T1000 (cell line): Measurements from ENCODE around the gene CDK14.

Experiments
- DNase-seq: peaks from one replicate; lab custom pipeline; 2025; ENCODE audit warnings: mixed read lengths; lab: John Stamatoyannopoulos, UW

CDK14 gene

DNA sequence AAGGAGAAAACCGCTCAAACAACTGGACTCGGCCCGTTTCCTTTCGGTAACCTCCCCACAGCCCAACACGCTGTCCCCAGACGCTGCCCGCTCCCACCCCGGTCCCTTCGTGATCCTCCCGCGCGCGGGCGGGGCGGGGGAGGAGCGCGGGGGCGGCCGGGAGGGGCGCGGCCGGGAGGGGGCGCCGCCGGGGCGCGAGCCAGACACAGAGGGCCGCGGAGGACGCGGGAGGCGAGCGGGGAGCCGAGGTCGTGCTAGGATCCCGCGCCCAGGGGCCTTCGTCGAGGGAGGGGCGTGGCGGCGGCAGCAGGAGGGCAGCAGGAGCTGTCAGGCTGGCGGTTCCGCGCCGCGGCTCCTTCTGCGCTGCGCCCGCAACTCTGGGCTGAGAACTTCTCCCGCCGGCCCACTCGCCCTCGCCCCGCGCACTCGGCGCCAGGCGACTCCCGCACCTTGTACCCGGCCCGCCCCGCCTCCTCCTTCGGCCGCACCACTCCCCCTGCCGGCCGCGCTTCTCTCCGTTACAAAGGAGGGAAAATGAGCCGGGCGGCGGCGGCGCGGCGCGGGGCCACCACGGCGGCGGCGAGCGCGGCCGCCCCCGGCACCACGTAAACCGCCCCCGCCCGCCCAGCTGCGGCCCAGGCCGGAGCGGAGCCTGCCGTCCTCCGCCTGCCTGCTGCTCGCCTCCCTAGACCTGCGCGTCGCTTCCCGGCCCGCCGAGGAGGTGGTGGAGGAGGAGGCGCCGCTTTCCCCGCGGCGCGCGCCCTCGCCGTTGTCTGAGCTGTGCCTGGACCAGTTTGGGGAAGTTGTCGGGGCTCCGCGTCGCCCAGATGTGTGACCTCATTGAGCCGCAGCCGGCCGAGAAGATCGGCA is at the start of gene CDK14:
CDK14 (plus strand) TSS at position 521 of the 870 bp plus-strand sequence; CDS start at position 828, 307 bp downstream.
- DNase-seq: peak; percentile 32

DNA sequence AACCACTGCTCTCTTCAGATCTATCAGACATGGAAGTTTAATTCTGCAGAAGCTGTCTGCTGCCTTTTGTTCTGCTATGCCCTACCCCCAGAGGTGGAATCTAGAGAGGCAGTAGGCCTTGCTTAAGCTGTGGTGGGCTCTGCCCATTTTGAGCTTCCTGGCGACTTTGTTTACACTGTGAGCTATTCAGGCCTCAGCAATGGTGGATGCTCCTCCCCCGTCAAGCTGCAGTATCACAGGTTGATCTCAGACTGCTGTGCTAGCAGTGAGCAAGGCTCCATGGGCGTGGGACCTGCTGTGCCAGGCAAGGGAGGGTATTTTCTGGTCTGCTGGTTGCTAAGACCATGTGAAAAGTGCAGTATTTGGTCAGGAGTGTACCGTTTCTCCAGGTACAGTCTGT is 45.1 kb upstream of the CDK14 start:
- no peak for DNase-seq

DNA sequence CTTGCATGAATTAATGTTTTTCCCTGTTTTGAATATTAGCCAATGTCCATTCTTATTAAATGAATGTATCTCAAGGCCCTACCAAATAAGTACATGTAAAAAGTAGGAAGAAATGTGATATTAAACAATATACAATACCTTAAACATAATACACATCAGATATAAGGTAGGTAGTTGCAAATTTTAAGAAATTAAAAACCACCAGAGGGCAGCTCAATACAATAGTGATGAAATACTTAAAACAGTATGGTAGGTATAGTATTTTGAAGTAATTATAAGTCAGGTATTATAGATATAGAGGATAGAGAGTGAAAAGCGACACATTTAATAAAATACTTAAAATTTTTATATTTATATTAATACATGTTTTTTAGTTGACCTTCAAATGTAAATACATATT is 43.6 kb upstream of the CDK14 start:
- DNase-seq: no peak

DNA sequence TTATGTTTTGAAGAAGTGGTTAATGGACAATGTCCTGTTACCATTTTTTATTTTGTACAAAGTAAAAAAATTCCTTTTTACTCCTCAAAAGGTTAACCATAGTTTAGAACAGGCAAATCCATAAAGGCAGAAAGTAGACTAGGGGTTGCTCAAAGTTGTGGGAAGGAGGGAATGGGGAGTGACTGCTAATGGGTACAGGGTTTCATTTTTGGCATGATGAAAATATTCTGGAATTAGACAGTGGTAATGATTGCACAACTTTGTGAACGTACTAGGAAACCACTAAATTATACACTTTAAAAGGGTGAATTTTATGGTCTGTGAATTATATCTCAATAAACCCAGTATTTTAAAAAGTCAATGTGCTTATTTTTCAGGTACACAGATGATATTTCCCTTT is 35.4 kb upstream of the CDK14 start:
- no peak for DNase-seq

DNA sequence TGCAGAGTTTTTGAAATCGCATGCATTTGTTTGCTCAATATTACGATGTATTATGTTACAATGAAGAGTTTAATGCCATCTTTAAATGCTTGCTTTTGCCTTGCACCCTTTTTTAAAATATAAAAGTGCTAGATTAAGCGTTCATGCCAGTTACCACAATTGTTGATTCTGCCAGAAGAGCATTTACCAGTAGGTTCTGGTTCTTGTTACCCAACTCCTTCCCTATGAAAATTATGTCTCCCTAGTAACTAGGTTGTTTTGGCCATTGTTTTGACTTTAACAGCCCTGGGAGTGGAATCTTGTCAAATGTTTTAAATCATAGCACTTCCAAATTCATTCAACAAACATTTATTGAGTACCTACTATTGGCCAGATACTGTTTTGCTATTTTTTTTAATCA is 32.8 kb upstream of the CDK14 start:
- no peak for DNase-seq

DNA sequence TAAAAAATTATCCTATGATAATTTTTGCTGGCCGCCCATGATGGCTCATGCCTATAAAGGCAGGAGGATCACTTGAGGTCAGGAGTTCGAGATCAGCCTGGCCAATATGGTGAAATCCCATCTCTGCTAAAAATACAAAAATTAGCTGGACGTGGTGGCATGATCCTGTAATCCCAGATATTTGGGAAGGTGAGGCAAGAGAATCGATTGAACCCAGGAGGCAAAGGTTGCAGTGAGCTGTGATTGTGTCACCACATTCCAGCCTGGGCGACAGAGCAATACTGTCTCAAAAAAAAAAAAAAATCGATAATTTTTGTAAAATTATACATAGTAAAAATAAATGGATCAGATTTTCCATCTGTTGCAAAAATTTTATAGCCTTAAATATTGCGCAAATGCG is 31.7 kb upstream of the CDK14 start:
- DNase-seq: no peak

DNA sequence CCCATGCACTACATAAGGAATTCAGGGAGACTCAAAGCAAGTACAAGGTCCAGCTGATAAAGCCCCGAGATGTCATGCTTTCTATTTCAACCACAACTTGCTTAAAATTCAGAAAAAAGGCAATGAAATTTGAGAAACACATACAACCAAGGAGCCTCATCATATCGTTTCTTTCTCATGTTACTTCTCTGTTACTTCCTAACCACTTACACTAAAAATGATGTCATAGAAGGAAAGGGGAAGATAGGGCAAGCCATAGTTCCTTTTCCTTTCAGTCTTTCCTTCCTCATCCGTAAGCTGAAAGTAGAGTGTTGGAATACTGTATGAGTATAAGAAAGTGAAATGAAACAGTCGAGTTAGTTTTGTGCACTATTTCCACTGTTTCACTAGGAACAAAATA is 27.9 kb upstream of the CDK14 start:
- no peak for DNase-seq

DNA sequence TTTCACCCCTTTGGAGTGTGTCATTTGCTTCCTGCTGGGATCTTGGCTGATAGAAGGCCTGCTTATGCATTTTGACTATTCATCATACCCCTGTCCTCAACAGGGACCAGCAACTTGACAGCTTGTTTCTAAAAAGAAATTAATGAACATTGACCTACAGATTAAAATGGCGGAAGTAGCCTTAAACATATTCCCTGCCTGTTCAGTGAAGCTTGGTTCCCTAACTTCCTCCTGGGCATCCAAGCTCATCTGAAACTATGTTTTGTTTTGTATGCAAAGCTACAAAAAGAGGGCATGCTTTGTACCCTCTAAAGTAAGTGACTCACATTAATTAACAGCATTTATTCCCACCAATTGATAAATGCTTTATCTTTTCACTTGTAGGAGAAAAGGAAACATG is 26.8 kb upstream of the CDK14 start:
- no peak for DNase-seq

DNA sequence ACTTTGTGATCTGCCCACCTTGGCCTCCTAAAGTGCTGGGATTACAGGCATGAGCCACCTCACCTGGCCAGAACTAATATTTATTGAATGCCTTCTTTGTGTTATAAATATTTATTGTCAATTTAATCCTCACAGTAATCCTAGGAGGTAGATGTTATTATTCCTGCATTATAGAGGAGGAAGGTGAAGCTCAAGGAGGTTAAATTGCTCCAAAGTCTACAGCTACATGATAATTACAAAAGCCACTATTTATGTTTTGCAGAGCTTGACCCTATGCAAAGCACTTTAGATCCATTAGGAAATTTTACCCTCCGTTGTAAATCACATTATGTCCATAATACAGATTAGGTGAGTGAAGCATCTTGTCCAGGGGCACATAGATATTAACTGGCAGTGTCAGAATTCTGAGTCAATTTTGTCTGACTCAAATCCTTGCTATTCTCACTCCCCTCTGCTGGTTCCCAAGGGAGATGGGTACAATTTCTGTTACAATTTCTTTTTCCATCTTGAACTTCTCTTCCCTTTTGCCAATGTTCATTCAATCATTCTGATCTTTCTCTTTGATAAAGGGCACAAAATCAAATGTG is 25.7 kb upstream of the CDK14 start:
- DNase-seq: no peak

DNA sequence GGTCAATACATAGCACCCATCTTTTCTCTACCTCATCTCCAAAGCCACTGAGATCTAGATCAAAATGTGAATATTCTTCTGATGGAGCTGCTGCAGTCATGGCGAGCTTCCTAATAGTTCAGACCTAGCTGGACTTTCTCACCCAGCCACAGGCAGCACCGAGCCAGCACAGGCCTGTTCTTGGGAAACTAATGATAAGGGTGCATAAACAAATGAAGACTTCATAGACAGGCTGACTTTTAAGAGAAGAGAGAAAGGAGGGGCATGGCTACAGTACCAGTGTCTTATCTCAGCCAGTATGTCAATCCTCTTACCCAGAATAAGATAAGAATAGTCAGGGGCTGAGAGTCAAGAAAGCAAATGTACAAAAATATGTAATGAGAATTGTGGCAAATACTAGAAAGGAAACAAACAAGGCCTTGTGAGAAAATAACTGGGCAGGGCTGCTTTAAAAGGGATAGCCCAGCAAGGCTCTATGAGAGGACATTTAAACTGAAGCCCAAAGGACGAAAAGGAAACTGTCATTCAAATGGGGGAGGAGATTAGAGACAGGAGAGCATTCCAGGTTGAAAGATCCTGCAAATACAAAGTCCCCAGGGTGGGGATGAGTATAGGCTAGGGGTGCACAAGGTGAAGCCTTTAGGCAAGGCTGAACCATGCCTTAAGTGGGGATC is 21.8 kb upstream of the CDK14 start:
- DNase-seq: no peak

DNA sequence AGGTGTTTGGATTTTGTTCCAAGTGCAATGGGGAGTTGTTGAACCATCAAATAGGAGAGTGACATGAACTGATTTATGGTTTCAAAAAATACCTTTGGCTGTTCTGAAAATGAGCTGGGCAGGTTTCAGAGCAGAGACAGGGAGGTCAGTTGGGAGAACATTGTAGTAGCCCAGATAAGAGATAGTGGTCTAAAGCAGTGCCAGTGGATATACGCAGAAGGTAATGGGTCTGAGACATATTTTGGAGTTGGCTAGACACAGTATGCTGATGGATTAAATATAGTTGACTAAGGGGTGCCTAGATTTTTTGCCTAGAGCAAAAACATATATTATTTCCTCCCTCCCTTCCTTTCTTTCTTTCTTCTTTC is 21.3 kb upstream of the CDK14 start:
- no peak for DNase-seq

DNA sequence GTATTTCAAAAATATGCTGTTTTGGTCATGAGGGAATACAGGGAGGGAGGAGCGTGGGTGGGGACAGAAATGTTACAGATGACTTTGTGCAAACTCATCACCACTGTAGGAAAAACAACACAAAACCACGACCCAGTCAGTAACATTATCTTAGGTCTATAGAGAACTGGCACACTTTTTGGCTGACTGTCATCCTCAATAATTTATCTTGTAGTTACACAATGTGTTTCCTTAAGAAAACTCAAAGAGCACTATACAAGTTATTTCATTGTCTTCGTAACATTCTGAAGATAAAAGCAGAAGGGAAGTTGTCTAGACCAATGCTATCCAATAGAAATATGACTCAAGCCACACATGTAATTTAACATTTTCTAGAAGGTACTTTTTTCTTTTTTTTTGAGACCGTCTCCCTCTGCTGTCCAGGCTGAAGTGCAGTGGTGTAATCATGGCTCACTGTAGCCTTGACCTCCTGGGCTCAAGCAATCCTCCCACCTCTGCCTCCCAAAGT is 16.9 kb upstream of the CDK14 start:
- no peak for DNase-seq

DNA sequence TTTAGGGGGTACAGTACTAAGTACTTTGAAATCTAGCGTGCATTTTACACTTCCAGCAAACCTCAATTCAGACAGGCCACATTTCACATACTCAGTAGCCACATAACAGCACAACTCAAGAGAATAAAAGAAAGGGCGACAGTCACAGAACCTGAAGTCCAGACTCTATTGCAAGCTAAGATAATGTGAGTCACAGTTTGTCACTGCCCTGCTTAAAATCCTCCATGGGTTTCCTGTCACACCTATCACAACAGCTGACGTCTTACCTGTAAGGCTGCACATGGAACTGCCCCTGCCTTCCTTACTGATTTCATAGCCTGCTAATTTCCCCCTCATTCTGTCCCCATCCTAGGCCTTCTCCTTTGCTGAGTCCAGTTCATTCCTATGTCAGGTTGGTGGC is 16.1 kb upstream of the CDK14 start:
- DNase-seq: no peak

DNA sequence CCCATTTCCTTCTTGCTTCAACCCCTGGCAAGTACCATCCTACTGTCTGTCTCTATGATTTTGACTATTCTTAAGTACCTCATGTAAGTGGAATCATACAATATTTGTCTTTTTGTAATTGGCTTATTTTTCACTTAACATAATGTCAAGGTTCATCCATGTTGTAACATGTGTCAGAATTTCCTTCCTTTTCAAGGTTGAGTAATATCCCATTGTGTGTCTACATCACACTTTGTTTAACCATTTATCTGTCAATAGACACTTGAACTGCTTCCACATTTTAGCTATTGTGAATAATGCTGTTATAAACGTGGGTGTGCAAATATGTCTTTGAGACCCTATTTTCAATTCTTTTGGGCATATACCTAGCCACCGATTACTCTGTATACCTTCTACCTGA is 14.0 kb upstream of the CDK14 start:
- DNase-seq: no peak

DNA sequence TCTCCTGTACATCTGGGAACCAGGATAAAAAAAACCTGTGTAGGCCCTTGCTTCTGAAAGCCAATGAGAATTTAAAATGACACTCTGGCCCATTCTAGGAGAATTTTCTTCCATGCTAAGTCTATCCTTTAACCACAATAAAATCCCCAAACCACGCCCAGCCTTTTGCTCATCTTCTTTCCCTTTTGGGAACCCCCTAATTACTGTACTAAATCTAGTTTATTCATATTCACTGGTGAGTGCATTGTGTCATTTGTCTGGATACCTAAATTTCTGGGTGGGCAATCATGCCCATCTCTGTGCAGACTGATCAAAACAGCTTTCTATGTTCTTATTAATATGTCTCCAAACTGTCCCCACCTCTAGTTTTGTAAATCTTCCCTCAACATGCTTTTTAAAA is 11.7 kb upstream of the CDK14 start:
- no peak for DNase-seq

DNA sequence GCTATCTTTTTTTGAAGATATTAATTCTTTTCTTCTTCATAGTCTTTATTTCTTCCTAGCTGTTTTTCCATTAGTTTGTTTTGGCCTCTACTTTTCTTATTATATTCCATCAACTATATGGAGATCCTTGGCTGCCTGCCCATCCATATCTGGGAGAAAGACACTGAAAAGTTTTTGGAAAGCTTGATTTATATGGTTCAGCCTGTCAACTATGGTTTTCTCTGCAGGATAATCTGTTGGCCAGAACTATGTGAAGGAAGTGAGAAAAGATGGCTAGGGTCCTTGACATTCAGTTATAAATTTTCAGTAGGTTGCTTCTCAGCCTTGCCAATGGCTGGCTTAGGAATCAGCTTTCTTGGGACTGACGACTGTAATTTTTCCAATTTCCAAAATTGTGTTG is 10.0 kb upstream of the CDK14 start:
- DNase-seq: no peak

DNA sequence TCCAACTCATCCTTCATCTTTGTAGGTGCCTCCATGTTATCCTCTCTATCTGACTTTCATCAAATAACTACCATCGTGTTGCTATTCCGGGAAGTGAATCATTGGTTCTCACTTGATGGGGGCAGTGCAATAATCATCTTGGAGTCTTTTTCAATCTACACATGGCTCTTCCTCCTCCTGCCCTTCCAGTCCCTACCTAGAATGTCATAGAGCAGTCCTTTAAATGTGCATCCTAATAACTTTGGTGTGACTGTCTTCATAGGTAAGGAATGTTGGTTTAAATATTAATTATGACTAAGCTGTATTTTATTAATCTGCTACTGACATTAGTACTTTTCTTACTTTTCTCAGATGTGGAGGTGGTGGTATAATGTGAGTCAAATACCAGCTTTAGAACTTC is 8.4 kb upstream of the CDK14 start:
- DNase-seq: no peak

DNA sequence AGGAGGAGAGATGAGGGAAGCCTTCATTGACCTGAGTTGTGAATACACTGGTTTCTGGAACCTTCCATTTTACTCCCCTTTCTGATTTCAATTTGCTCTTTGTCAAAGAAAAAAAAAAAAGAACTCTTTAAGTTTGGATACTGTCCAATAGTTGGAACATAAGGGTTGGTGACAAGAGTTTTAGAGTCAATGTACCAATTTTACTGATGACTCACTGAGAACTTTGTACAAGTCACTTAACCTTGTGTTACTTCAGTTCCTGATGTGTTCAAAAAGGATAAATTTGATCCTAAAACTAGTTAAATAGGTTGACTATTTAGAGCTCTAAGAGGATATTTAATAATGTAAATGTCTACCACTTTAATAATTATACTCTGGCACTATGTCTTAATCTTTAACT is 4.1 kb upstream of the CDK14 start:
- no peak for DNase-seq

DNA sequence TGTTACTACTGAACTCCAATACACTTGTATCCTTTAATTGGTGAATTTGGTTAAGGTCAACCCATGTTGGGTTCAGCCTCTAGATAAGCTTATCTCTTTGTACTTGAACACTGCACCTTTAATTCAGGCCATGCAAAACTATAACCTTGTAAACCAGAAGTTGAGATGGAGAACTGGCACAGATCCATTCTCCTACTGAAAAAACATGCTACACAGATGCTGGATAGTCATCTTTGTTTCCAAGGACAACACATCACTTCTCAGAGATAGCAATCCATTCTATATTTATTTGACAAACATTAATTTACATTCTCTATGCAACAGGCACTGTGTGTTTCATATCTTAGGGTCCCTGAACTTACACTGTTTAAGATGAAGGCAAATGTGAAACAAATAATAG is 2.9 kb upstream of the CDK14 start:
- DNase-seq: no peak

DNA sequence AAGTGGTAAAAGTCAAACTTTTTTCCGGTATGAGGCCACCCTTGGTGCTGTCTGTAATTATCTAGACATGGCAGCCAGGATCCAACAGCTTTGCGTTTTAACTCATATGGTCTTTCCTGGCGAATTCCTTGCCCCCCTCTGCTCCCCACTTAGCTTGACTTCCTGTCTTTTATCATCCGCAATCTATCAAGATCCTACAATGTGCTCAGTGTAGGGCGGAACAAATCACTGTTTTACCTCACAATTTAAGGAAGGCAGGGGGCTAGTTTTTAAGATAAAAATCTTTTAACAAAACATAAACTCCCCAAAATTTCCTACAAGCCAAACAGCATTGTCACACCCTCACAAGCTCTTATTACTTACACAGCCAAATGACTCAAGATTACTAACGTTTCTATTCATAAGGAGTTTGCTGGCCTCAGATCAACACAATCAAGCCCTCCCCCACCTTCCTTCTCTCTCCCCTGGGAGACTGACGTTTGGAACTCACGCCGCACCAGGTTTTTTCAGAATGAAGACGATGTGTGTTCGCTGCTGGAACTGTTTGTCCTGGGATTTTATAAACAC is 1.3 kb upstream of the CDK14 start:
- DNase-seq: peak; percentile 30

DNA sequence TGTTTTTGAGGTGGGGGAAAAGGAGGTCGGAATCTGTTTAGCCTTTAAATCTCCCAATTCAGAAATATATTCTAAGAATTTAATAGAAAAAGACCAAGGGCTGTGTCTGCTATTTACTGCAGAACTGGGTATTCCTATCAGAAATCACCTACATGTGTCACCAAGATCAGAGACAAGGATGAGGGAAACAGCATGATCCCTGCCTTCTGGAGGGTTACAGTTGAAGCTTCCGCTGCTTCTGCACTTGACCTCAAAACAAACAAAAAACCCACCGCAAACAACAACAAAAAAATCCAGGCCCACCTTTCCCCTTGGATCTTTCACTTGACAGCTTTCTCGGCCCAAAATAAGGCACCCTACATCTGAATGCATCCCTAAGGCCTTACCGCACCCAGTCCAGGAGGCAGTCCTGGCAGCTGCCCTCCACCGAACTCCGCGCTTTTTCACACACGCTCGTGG is 750 bp upstream of the CDK14 start:
- no peak for DNase-seq

DNA sequence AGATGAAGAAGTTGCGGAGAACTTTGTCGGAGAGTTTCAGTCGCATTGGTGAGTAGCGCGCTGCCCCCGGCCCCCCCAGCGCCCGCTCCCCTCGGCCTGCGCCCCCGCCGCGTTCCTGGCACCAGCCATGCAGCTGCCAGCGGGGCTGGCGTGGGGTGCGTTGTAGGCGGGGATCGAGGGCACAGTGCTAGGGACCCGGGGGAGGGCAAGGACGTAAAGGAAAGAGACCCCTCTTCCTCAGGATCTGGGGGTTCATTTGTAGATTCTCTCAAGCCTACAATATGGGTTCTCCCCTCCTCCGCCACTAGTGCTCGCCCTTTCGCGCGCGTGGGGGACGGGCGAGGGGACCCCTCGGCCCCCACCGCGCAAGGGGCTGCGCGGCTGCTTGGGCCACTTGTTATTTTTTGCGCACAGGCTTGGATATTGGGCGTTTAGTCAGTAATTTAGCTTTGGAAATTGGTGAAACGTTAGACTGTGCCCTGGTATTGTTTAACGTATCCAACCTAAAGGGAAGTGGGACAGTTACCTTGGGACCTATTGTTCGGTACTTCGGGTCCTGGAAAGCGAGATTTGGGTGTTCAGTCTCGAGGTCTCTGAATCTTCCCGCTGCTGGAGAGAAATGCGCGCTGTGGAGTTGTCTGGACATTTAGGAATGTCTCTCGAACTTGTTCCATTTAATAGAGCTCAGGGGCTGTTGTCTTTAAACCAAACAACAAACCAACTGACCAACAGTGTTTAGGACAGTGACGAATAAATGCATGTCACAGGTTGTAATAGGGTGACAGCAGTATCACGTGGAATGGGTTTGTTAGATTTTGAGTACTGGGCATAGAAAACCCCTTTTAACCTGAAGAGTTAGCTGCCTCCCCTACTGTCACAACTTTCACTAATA is 796 bp downstream of the CDK14 start:
- DNase-seq: no peak
